CD4-positive, alpha-beta T cell treated with Interleukin-17A for 1 hour (primary cell): Measurements from ENCODE around the gene RIMS1.
"Not testable (repeated sequence)": the region's sequence is repeated elsewhere in the genome, so short reads cannot be mapped to it uniquely, and the experiment has no call there.

Experiments used
- DNase-seq: peaks from one replicate; pipeline ENCODE4 v3.0.0-alpha.2; 2020

Gene RIMS1

GRCh38 chr6:71983131-71983530, 96.8 kb downstream of the RIMS1 start:
- no peak for DNase-seq

- DNase-seq = no peak
Measured at GRCh38 chr6:71994705-71995271, 108.4 kb downstream of the RIMS1 start.

GRCh38 chr6:71997341-71997740, 111.0 kb downstream of the RIMS1 start:
- no peak for DNase-seq

GRCh38 chr6:72002415-72002814, 116.1 kb downstream of the RIMS1 start:
- no peak for DNase-seq

GRCh38 chr6:72006591-72006990, 120.2 kb downstream of the RIMS1 start:
- not testable (repeated sequence) for DNase-seq

GRCh38 chr6:72022830-72023229, 136.5 kb downstream of the RIMS1 start:
- no peak for DNase-seq

GRCh38 chr6:72031471-72031870, 145.1 kb downstream of the RIMS1 start:
- no peak for DNase-seq

- DNase-seq = no peak
Measured at GRCh38 chr6:72032086-72032485, 145.7 kb downstream of the RIMS1 start.

GRCh38 chr6:72035486-72035885, 149.1 kb downstream of the RIMS1 start:
- no peak for DNase-seq

- DNase-seq = no peak
Measured at GRCh38 chr6:72035966-72036365, 149.6 kb downstream of the RIMS1 start.

- no peak for DNase-seq
Measured at GRCh38 chr6:72037006-72037405, 150.7 kb downstream of the RIMS1 start.

- DNase-seq = no peak
Measured at GRCh38 chr6:72040111-72040510, 153.8 kb downstream of the RIMS1 start.

GRCh38 chr6:72042088-72042487, 155.7 kb downstream of the RIMS1 start:
- DNase-seq = no peak

GRCh38 chr6:72048080-72048479, 161.7 kb downstream of the RIMS1 start:
- DNase-seq = no peak

GRCh38 chr6:72049376-72049775, 163.0 kb downstream of the RIMS1 start:
- no peak for DNase-seq

- DNase-seq = no peak
Measured at GRCh38 chr6:72061286-72061685, 174.9 kb downstream of the RIMS1 start.

GRCh38 chr6:72064399-72064975, 178.1 kb downstream of the RIMS1 start:
- DNase-seq = no peak

- no peak for DNase-seq
Measured at GRCh38 chr6:72078096-72078495, 191.7 kb downstream of the RIMS1 start.

- no peak for DNase-seq
Measured at GRCh38 chr6:72080260-72080941, 194.1 kb downstream of the RIMS1 start.

GRCh38 chr6:72081871-72082270, 195.5 kb downstream of the RIMS1 start:
- DNase-seq = no peak

- DNase-seq = no peak
Measured at GRCh38 chr6:72083976-72084375, 197.6 kb downstream of the RIMS1 start.

GRCh38 chr6:72084992-72085569, 198.7 kb downstream of the RIMS1 start:
- no peak for DNase-seq

GRCh38 chr6:72094506-72094905, 208.2 kb downstream of the RIMS1 start:
- no peak for DNase-seq

GRCh38 chr6:72102561-72102960, 216.2 kb downstream of the RIMS1 start:
- DNase-seq = no peak
